H1 (cell line): Measurements from ENCODE around the gene OBP2B.

ENCODE experiments used
- CHD2 ChIP-seq: IDR thresholded peaks from 2 replicates; pipeline ENCODE4 v1.6.1; 2012; ENCODE audit warnings: low read length, improper control_type of control experiment
- FOSL1 ChIP-seq: IDR thresholded peaks from 2 replicates; pipeline ENCODE4 v1.6.1; 2011; ENCODE audit warnings: mild to moderate bottlenecking, low read depth, low read length, moderate library complexity; ENCODE audit not compliant: insufficient read depth
- SIX5 ChIP-seq: IDR thresholded peaks from 2 replicates; pipeline ENCODE4 v1.6.1; 2011; ENCODE audit warnings: mild to moderate bottlenecking, low read depth, low read length
- SP1 ChIP-seq: IDR thresholded peaks from 2 replicates; pipeline ENCODE4 v1.6.1; 2011; ENCODE audit warnings: low read depth, low read length
- TAF1 ChIP-seq: IDR thresholded peaks from 2 replicates; pipeline ENCODE4 v1.6.1; 2011; ENCODE audit warnings: mild to moderate bottlenecking, low read depth, low read length
- TCF12 ChIP-seq: IDR thresholded peaks from 2 replicates; pipeline ENCODE4 v1.6.1; 2011; ENCODE audit warnings: low read depth, mild to moderate bottlenecking, low read length
- YY1 ChIP-seq: IDR thresholded peaks from 2 replicates; pipeline ENCODE4 v1.6.1; 2011; ENCODE audit warnings: low read depth, mild to moderate bottlenecking, low read length
- TF ChIP-seq, protein P1 (sequence below), 3 experiments: IDR thresholded peaks; 1 replicate in 2 of 3; 2 replicates in 1 of 3; pipeline versions ENCODE4 v1.5.1 to v1.6.1; 2011; ENCODE audit warnings: low read length in 3 of 3, mild to moderate bottlenecking in 3 of 3, inconsistent platforms in 2 of 3, low read depth in 1 of 3, moderate library complexity in 1 of 3; ENCODE audit not compliant: insufficient read depth in 1 of 3; ENCODE audit errors: control extremely low read depth in 1 of 3

DNA sequence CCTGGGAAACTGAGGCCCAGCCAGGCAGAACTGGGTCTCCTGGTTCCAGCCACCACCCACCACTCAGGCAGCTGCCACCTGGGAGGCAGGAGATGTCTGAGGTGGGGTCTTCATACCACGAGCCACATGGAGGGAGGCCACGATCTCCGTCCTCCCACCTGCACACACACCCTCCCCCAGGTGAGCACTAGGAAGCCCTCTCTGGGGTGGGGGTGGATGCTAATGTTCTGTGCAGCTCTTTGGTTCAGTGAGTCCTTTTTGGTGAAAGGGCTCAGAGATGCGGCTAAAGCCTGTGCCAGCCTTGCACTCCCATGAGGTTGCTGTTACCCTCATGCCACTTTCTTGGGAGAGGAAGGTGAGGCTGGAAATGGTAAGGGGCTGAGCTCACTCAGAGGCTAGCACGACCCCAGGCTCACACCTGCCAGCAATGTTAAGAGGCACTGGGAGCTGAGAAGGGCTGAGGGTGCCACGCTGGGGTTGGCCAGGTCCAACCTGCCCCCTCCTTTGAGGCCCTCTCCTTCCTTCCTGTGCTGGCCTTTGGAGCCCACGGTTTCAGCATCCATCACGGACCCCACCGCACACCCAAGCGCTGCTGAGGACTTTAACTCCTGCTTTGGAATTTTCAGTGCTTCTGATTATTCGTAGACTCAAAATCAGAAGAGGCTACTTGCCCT is 26.6 kb upstream of the OBP2B start:
- TF ChIP-seq YY1: no peak
- no peak for TF ChIP-seq SIX5
- TF ChIP-seq SP1: no peak
- no peak for TF ChIP-seq FOSL1
- no peak for TF ChIP-seq TAF1
- TF ChIP-seq CHD2: no peak
- TF ChIP-seq, protein P1, sequence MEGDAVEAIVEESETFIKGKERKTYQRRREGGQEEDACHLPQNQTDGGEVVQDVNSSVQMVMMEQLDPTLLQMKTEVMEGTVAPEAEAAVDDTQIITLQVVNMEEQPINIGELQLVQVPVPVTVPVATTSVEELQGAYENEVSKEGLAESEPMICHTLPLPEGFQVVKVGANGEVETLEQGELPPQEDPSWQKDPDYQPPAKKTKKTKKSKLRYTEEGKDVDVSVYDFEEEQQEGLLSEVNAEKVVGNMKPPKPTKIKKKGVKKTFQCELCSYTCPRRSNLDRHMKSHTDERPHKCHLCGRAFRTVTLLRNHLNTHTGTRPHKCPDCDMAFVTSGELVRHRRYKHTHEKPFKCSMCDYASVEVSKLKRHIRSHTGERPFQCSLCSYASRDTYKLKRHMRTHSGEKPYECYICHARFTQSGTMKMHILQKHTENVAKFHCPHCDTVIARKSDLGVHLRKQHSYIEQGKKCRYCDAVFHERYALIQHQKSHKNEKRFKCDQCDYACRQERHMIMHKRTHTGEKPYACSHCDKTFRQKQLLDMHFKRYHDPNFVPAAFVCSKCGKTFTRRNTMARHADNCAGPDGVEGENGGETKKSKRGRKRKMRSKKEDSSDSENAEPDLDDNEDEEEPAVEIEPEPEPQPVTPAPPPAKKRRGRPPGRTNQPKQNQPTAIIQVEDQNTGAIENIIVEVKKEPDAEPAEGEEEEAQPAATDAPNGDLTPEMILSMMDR (IDR thresholded peaks at IDR 0.05; ENCODE audit: control extremely low read depth in 1 of 3, insufficient read depth in 1 of 3, low read depth in 1 of 3, low read length in 3 of 3): no peak
- TF ChIP-seq TCF12: no peak
